ENCODE data around the gene STX18. TPM values are rescaled to one million over a fixed set of nuclear protein-coding genes. Genes with fewer than 3 reads are reported as not detected.
A peak's percentile ranks its signal among the peaks of the same experiment; 100 is the strongest.
"Not testable (repeated sequence)": the region's sequence is repeated elsewhere in the genome, so short reads cannot be mapped to it uniquely, and the experiment has no call there.

The STX18 gene
- total RNA-seq, result 10 to 100 TPM; 23.7 to 25.9 TPM

GRCh38 chr4:4541661-4542570 lies at the start of gene STX18:
TSS of gene STX18 (minus strand) at chr4:4542048. CDS start at chr4:4541964, 84 bp downstream.
- Mint-ChIP-seq H3K27ac (peak within 1 kb of the TSS; percentile 90), H3K4me1 (peaks cover 43% of the 10 kb centered on the region), H3K36me3 (peaks cover 6% of the 10 kb centered on the region), H3K4me3 (peak within 1 kb of the TSS; percentile 87), H3K9me3 (no peaks in the 10 kb centered on the region), H3K27me3 (no peaks in the 10 kb centered on the region)
- DNase-seq, result peak; percentile 90

- Mint-ChIP-seq H3K9me3 (peaks cover 17% of the 10 kb centered on the region), H3K27ac (no peak overlapping the region), H3K27me3 (no peaks in the 10 kb centered on the region), H3K4me1 (no peaks in the 10 kb centered on the region), H3K36me3 (peaks cover 45% of the 10 kb centered on the region), H3K4me3 (no peak overlapping the region)
- no peak for DNase-seq
Measured at GRCh38 chr4:4591071-4591470, 49.2 kb upstream of the STX18 start.

- H3K36me3 Mint-ChIP-seq, result peaks cover 44% of the 10 kb centered on the region
- DNase-seq, result no peak
- H3K4me3 Mint-ChIP-seq, result no peak overlapping the region
- no peak overlapping the region for H3K27ac Mint-ChIP-seq
- no peaks in the 10 kb centered on the region for H3K27me3 Mint-ChIP-seq
- H3K9me3 Mint-ChIP-seq, result peaks cover 15% of the 10 kb centered on the region
- no peaks in the 10 kb centered on the region for H3K4me1 Mint-ChIP-seq
Measured at GRCh38 chr4:4590546-4590945, 48.7 kb upstream of the STX18 start.

- DNase-seq, result no peak
- Mint-ChIP-seq H3K4me1 (no peaks in the 10 kb centered on the region), H3K9me3 (peaks cover 4% of the 10 kb centered on the region)
Measured at GRCh38 chr4:4585012-4585670, 43.3 kb upstream of the STX18 start.

GRCh38 chr4:4583606-4584005 lies 41.8 kb upstream of the STX18 start:
- Mint-ChIP-seq H3K36me3 (peaks cover 24% of the 10 kb centered on the region), H3K27ac (no peak overlapping the region), H3K27me3 (no peaks in the 10 kb centered on the region), H3K4me1 (no peaks in the 10 kb centered on the region), H3K4me3 (no peak overlapping the region), H3K9me3 (peaks cover 4% of the 10 kb centered on the region)
- DNase-seq, result no peak

More at GRCh38 chr4:4585012-4585670, 43.3 kb upstream of the STX18 start:
- Mint-ChIP-seq H3K36me3 (peaks cover 21% of the 10 kb centered on the region), H3K27ac (no peak overlapping the region), H3K27me3 (no peaks in the 10 kb centered on the region), H3K4me3 (no peak overlapping the region)

GRCh38 chr4:4582653-4583052 lies 40.8 kb upstream of the STX18 start:
- DNase-seq, result no peak

GRCh38 chr4:4580494-4580893 lies 38.6 kb upstream of the STX18 start:
- Mint-ChIP-seq H3K4me3 (no peak overlapping the region), H3K4me1 (peaks cover 2% of the 10 kb centered on the region), H3K36me3 (peaks cover 14% of the 10 kb centered on the region), H3K9me3 (no peaks in the 10 kb centered on the region), H3K27ac (no peak overlapping the region), H3K27me3 (no peaks in the 10 kb centered on the region)
- DNase-seq, result no peak

More at GRCh38 chr4:4582653-4583052, 40.8 kb upstream of the STX18 start:
- peaks cover 24% of the 10 kb centered on the region for H3K36me3 Mint-ChIP-seq
- H3K27me3 Mint-ChIP-seq, result no peaks in the 10 kb centered on the region
- H3K4me1 Mint-ChIP-seq, result no peaks in the 10 kb centered on the region
- H3K4me3 Mint-ChIP-seq, result no peak overlapping the region
- H3K27ac Mint-ChIP-seq, result no peak overlapping the region
- H3K9me3 Mint-ChIP-seq, result peaks cover 4% of the 10 kb centered on the region

GRCh38 chr4:4578981-4579380 lies 37.1 kb upstream of the STX18 start:
- no peak overlapping the region for H3K4me3 Mint-ChIP-seq
- no peak overlapping the region for H3K27ac Mint-ChIP-seq
- H3K27me3 Mint-ChIP-seq, result no peaks in the 10 kb centered on the region
- DNase-seq, result no peak
- H3K36me3 Mint-ChIP-seq, result peaks cover 15% of the 10 kb centered on the region
- H3K4me1 Mint-ChIP-seq, result peaks cover 9% of the 10 kb centered on the region
- no peaks in the 10 kb centered on the region for H3K9me3 Mint-ChIP-seq

- no peak for DNase-seq
- H3K9me3 Mint-ChIP-seq, result no peaks in the 10 kb centered on the region
- no peak overlapping the region for H3K4me3 Mint-ChIP-seq
- no peaks in the 10 kb centered on the region for H3K27me3 Mint-ChIP-seq
- no peak overlapping the region for H3K27ac Mint-ChIP-seq
- peaks cover 16% of the 10 kb centered on the region for H3K36me3 Mint-ChIP-seq
- peaks cover 9% of the 10 kb centered on the region for H3K4me1 Mint-ChIP-seq
Measured at GRCh38 chr4:4577359-4577875, 35.6 kb upstream of the STX18 start.

GRCh38 chr4:4575284-4576211 lies 33.7 kb upstream of the STX18 start:
- H3K4me3 Mint-ChIP-seq, result peak overlapping the region; percentile 66
- H3K36me3 Mint-ChIP-seq, result peaks cover 16% of the 10 kb centered on the region
- no peaks in the 10 kb centered on the region for H3K9me3 Mint-ChIP-seq
- peak; percentile 74 for DNase-seq
- no peaks in the 10 kb centered on the region for H3K27me3 Mint-ChIP-seq
- H3K27ac Mint-ChIP-seq, result no peak overlapping the region
- peaks cover 9% of the 10 kb centered on the region for H3K4me1 Mint-ChIP-seq

- Mint-ChIP-seq H3K4me3 (peak overlapping the region; percentile 66), H3K4me1 (peaks cover 9% of the 10 kb centered on the region), H3K9me3 (peaks cover 4% of the 10 kb centered on the region), H3K36me3 (peaks cover 21% of the 10 kb centered on the region), H3K27me3 (no peaks in the 10 kb centered on the region), H3K27ac (no peak overlapping the region)
- no peak for DNase-seq
Measured at GRCh38 chr4:4574792-4575191, 32.9 kb upstream of the STX18 start.

GRCh38 chr4:4574052-4574451 lies 32.2 kb upstream of the STX18 start:
- Mint-ChIP-seq H3K9me3 (peaks cover 7% of the 10 kb centered on the region), H3K4me3 (no peak overlapping the region), H3K27me3 (no peaks in the 10 kb centered on the region), H3K4me1 (peaks cover 9% of the 10 kb centered on the region), H3K27ac (no peak overlapping the region), H3K36me3 (peaks cover 26% of the 10 kb centered on the region)
- DNase-seq, result no peak

GRCh38 chr4:4572821-4573220 lies 31.0 kb upstream of the STX18 start:
- no peak for DNase-seq
- Mint-ChIP-seq H3K4me1 (peaks cover 9% of the 10 kb centered on the region), H3K4me3 (no peak overlapping the region), H3K9me3 (peaks cover 7% of the 10 kb centered on the region), H3K36me3 (peaks cover 28% of the 10 kb centered on the region), H3K27me3 (no peaks in the 10 kb centered on the region), H3K27ac (no peak overlapping the region)

- not testable (repeated sequence) for H3K9me3 Mint-ChIP-seq, H3K27me3 Mint-ChIP-seq, H3K4me1 Mint-ChIP-seq, H3K4me3 Mint-ChIP-seq, DNase-seq, H3K27ac Mint-ChIP-seq
- H3K36me3 Mint-ChIP-seq, result peaks cover 26% of the 10 kb centered on the region
Measured at GRCh38 chr4:4569861-4570260, 28.0 kb upstream of the STX18 start.

All from activated naive CD8-positive, alpha-beta T cell treated with anti-CD3 and anti-CD28 coated beads for 36 hours (primary cell).